Activated CD4-positive, CD25-positive, alpha-beta regulatory T cell treated with anti-CD3 and anti-CD28 coated beads, Interleukin-2, amount 50 U/mL, for 72 hours (primary cell): ENCODE measurements around the gene DACT2.
"Not testable (repeated sequence)": the region's sequence is repeated elsewhere in the genome, so short reads cannot be mapped to it uniquely, and the experiment has no call there.

Experiments used
- DNase-seq: peaks from one replicate; pipeline ENCODE4 v3.0.0; 2021

Gene DACT2

GRCh38 chr6:168318579-168319278 is 848 bp downstream of the DACT2 start:
- no peak for DNase-seq

- DNase-seq = no peak
Observed at GRCh38 chr6:168318090-168318489, 1.5 kb downstream of the DACT2 start.

GRCh38 chr6:168315596-168315995 is 4.0 kb downstream of the DACT2 start:
- no peak for DNase-seq

GRCh38 chr6:168314948-168315347 is 4.6 kb downstream of the DACT2 start:
- DNase-seq = no peak

GRCh38 chr6:168314021-168314420 is 5.6 kb downstream of the DACT2 start:
- DNase-seq = no peak

GRCh38 chr6:168313431-168314011 is 6.1 kb downstream of the DACT2 start:
- no peak for DNase-seq

- DNase-seq = not testable (repeated sequence)
Observed at GRCh38 chr6:168312125-168312507, 7.5 kb downstream of the DACT2 start.

- no peak for DNase-seq
Observed at GRCh38 chr6:168311410-168312124, 8.0 kb downstream of the DACT2 start.

- no peak for DNase-seq
Observed at GRCh38 chr6:168310945-168311344, 8.6 kb downstream of the DACT2 start.

GRCh38 chr6:168310403-168310802 is 9.2 kb downstream of the DACT2 start:
- DNase-seq = no peak

- no peak for DNase-seq
Observed at GRCh38 chr6:168309997-168310396, 9.6 kb downstream of the DACT2 start.

GRCh38 chr6:168309183-168309582 is 10.4 kb downstream of the DACT2 start:
- no peak for DNase-seq

- no peak for DNase-seq
Observed at GRCh38 chr6:168308390-168309144, 11.0 kb downstream of the DACT2 start.

- DNase-seq = no peak
Observed at GRCh38 chr6:168307695-168308021, 11.9 kb downstream of the DACT2 start.

- no peak for DNase-seq
Observed at GRCh38 chr6:168307015-168307694, 12.4 kb downstream of the DACT2 start.

- DNase-seq = no peak
Observed at GRCh38 chr6:168305863-168306262, 13.7 kb downstream of the DACT2 start.

- DNase-seq = no peak
Observed at GRCh38 chr6:168305096-168305749, 14.4 kb downstream of the DACT2 start.

- DNase-seq = no peak
Observed at GRCh38 chr6:168304752-168305015, 14.9 kb downstream of the DACT2 start.

GRCh38 chr6:168303982-168304751 is 15.4 kb downstream of the DACT2 start:
- no peak for DNase-seq

- DNase-seq = no peak
Observed at GRCh38 chr6:168302534-168302933, 17.0 kb downstream of the DACT2 start.

- DNase-seq = no peak
Observed at GRCh38 chr6:168301648-168302398, 17.8 kb downstream of the DACT2 start.
